ENCODE measurements around the gene DCC.

- TF ChIP-seq POLR2A (IDR thresholded peaks at IDR 0.05; ENCODE audit: low read length) (no peak), GATA1 (IDR thresholded peaks at IDR 0.05; ENCODE audit: low read depth, low read length) (no peak)
These were observed 101.8 kb downstream of the DCC start for GRCh38 chr18:52441794-52442193.
